Stimulated activated CD8-positive, alpha-beta memory T cell treated with anti-CD3 and anti-CD28 coated beads, Interleukin-15, amount 100 ng/mL, for 24 hours (primary cell): Measurements from ENCODE around the gene KLHDC7A.

Experiments
- DNase-seq: peaks from one replicate; pipeline ENCODE4 v3.0.0-alpha.2; 2020; ENCODE audit warnings: low read depth

The KLHDC7A gene

GRCh38 chr1:18508084-18508483 lies 27.4 kb downstream of the KLHDC7A start:
- no peak for DNase-seq

GRCh38 chr1:18511149-18511873 lies 30.6 kb downstream of the KLHDC7A start:
- no peak for DNase-seq

- no peak for DNase-seq
Measured at GRCh38 chr1:18511874-18512150, 31.1 kb downstream of the KLHDC7A start.

- DNase-seq = no peak
Measured at GRCh38 chr1:18512883-18513282, 32.2 kb downstream of the KLHDC7A start.

- DNase-seq = no peak
Measured at GRCh38 chr1:18513995-18514394, 33.3 kb downstream of the KLHDC7A start.

- no peak for DNase-seq
Measured at GRCh38 chr1:18515120-18515667, 34.5 kb downstream of the KLHDC7A start.

GRCh38 chr1:18516473-18516872 lies 35.7 kb downstream of the KLHDC7A start:
- no peak for DNase-seq

GRCh38 chr1:18526436-18527275 lies 45.9 kb downstream of the KLHDC7A start:
- DNase-seq = no peak

GRCh38 chr1:18527514-18527913 lies 46.8 kb downstream of the KLHDC7A start:
- DNase-seq = no peak

- DNase-seq = no peak
Measured at GRCh38 chr1:18527921-18528320, 47.2 kb downstream of the KLHDC7A start.

GRCh38 chr1:18528616-18529015 lies 47.9 kb downstream of the KLHDC7A start:
- no peak for DNase-seq

- DNase-seq = no peak
Measured at GRCh38 chr1:18529714-18530113, 49.0 kb downstream of the KLHDC7A start.

- DNase-seq = no peak
Measured at GRCh38 chr1:18530587-18531502, 50.1 kb downstream of the KLHDC7A start.

GRCh38 chr1:18531503-18531845 lies 50.7 kb downstream of the KLHDC7A start:
- no peak for DNase-seq

GRCh38 chr1:18532390-18533170 lies 51.9 kb downstream of the KLHDC7A start:
- no peak for DNase-seq

GRCh38 chr1:18533259-18533658 lies 52.5 kb downstream of the KLHDC7A start:
- DNase-seq = no peak

GRCh38 chr1:18534810-18535205 lies 54.1 kb downstream of the KLHDC7A start:
- DNase-seq = no peak
